NOMO-1 treated with DMSO at 0.1 percent for 48 hours (cell line): ENCODE results near the gene GABRB1.

ENCODE experiments used
- DNase-seq: peaks from one replicate; lab custom pipeline; 2025; ENCODE audit not compliant: unreplicated experiment; lab: John Stamatoyannopoulos, UW

The GABRB1 gene

DNA sequence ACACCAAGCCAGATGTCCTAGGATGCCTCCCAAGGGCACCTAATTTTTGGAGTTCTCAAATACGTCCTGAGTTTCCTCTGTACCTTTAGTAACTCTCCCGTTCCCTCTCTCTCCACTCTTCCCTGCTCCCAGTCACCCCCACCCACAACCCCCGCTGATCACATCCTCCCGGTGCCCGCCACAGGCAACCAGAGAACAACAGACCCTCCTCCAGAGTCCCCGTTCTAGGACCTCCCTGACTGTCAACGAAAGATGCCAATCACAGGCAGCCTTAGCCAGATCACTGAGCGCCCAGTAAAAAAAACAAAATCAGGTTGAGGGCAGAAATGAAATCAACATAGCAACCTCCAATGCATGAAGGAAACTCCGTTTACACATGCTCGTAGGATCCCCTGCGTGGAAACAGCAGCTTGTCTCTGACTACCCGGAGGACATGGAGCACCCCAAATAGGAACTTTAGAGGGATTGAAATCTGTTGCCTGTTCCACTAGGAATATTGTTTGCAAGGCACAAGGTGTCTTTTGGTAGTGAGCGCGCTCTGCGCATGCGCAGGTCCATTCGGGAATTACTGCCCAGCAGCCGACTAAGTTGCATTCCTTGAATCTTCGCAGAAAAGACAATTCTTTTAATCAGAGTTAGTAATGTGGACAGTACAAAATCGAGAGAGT, at the start of gene GABRB1:
GABRB1 (plus strand) TSS at position 557 of the 668 bp plus-strand sequence.
- DNase-seq = no peak

- no peak for DNase-seq
These were observed 46.6 kb upstream of the GABRB1 start for GRCh38 chr4:46984781-46985180.

DNA sequence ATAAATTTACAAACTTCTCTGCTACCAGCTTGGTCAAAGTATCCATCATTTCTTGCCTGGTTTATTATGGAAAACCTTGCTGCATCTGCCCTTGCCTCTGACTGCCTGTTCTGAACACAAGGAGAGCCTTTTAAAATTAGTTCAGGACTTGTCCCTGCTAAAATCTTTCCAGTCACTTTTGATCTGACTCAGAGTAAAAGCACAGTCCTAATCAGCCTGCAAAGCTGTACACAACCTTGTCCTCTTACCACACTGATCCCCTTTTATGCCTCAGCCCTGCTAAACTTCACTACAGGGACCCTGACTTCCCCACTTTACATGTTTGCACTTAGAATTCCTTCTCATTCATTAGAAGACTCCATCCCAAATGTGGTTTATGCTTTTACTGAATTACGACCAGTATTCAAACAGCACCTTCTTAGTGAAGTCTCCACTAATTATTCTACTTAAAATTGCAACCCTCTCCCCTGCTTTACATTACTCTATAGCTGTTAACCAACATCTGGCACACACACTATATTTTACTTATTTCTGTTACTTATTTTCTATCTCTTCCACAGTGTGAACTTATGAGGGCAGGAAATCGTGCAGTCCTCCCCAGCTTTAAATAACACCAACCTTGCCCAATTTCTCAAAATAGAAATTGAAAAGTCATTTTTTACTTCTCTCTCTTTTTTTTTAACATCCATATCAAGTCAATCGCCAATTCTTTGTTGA, 44.3 kb upstream of the GABRB1 start:
- DNase-seq = peak; percentile 31

GRCh38 chr4:46992338-46992737, 39.0 kb upstream of the GABRB1 start:
- no peak for DNase-seq

DNA sequence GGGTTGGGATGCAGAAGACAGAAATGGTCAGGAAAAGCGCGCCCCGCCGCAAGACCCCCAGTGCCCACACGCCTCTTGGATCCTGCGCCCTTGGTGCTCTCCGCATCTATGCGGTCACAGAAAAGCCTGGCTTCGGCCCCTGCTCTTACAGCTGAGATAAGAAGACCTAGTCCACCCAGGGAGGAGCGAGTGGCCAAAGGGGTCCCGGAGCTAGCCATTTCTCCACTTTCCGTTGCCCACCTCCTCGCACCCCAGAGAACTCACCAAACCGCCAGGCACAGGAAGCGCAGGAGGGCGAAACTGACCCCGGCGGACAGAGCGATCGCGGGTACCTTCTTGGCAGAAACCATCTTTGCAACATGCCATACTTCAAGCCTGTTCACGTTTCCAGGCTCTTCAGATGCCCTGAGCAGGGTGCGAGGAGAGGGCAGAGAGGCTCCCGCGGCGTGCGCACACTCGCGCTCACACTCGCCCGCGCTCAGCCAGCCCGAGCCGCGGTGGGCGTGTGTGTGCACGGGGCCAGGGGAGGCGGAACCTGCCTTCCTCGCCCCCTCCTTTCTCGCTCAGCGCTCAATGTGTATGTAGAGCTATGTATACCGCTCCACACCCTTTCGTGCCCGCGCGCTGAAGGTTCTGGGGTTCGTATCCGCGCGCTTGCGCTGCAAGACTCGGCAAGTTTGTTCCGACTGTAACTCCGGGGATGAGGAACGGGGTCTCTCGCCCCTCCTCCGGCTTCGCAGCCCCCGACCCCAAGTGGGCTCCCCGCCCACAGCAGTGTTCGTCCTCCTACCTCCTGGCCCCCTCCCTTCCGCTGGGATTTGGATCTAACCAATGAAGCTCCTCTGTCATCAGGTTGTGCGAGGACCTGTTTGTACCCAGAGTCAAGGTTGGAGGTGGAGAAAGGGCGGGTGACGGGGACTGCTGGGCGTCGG, 38.0 kb upstream of the GABRB1 start, which contains the start of gene GABRA4:
GABRA4 (minus strand) TSS at position 507 of the 932 bp plus-strand sequence; CDS start at position 350, 157 bp downstream.
- peak; percentile 14 for DNase-seq

- DNase-seq = peak; percentile 6
These were observed 37.4 kb upstream of the GABRB1 start for GRCh38 chr4:46994007-46994405.

GRCh38 chr4:46999566-46999965, 31.8 kb upstream of the GABRB1 start:
- DNase-seq = no peak

GRCh38 chr4:47000406-47000805, 31.0 kb upstream of the GABRB1 start:
- no peak for DNase-seq

GRCh38 chr4:47002580-47002979, 28.8 kb upstream of the GABRB1 start:
- DNase-seq = peak; percentile 26

DNA sequence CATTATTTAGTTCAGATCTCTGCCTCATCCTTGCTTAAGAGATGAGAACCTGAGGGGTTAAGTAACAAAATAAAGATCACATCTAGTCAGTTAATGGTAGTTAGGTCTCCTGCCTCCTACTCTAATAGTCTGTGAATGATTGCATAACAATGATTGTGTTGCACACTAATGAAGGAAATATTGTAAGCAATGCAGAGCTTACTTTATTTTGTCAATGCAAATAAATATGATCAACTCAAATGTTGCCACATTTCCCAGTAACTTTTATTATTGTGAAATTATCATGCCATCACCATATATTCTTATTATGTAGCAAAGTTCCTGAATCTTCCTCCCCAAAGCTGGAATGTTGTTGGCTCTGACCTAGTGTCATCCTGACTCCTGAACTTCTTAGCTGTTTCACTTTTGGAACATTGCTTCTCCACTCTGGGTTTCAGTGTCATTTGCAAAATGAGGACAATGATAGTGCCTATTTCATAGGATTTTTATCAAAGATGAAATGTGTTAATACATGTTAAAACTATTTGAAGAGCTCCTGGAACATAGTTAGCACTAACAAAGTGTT, 20.9 kb upstream of the GABRB1 start:
- DNase-seq = no peak

- DNase-seq = peak; percentile 19
These were observed 20.4 kb upstream of the GABRB1 start for GRCh38 chr4:47010912-47011446.

- DNase-seq = no peak
These were observed 18.7 kb upstream of the GABRB1 start for GRCh38 chr4:47012676-47013075.

DNA sequence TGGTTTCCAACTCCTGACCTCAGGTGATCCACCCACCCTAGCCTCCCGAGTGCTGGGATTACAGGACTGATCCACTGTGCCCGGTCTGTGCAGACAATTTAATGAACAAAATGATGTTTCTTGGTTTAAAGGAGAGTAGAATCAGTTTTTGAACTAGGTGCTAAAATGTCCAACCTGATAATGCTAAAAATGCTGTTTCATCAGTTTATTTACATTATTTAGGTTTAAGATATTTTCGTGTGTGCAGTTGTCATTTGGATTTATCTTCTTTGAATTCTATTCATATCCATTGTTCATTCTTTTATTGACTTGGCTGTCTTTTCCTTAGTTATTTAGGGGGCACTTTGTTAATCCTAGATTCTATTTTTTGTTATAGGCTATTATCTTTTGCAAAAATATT, 18.0 kb upstream of the GABRB1 start:
- no peak for DNase-seq

- DNase-seq = no peak
These were observed 14.3 kb upstream of the GABRB1 start for GRCh38 chr4:47017081-47017480.

- DNase-seq = peak; percentile 4
These were observed 13.9 kb upstream of the GABRB1 start for GRCh38 chr4:47017494-47017893.

GRCh38 chr4:47031751-47032404, 511 bp downstream of the GABRB1 start:
- peak; percentile 52 for DNase-seq

- peak; percentile 58 for DNase-seq
These were observed 1.2 kb downstream of the GABRB1 start for GRCh38 chr4:47032405-47033106.

DNA sequence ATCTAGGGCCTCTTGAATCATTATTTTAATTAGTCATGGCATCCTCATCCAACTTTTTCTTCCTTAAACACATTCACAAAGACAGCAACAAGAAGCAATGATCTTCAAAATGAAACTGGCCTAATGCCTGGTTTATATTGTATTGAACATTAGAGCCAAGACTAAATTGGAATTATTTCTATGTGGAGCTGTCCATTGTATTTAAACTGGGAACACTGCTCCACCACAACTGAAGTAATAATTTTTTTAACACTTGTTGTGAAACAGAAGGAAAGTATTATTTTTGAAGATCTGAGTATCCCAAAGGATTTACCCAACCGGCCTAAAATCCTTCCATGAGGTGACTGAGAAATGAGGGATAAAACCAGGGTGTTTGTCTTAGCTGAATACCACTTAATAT, 6.9 kb downstream of the GABRB1 start:
- DNase-seq = no peak

- DNase-seq = no peak
These were observed 9.5 kb downstream of the GABRB1 start for GRCh38 chr4:47040828-47041227.

GRCh38 chr4:47043821-47044220, 12.5 kb downstream of the GABRB1 start:
- no peak for DNase-seq
